Endothelial cell (in vitro differentiated cells): ENCODE data around the gene RNF182. TPM values are rescaled to one million over a fixed set of nuclear protein-coding genes. Genes with fewer than 3 reads are reported as not detected.

Experiments
- DNase-seq: peaks from one replicate; pipeline ENCODE4 v3.0.0; 2021; ENCODE audit warnings: low spot score
- H3K27ac Mint-ChIP-seq: one replicate; pipeline ENCODE4 v1.8.0; 2021; ENCODE audit warnings: mixed read lengths, inconsistent platforms; ENCODE audit not compliant: unreplicated experiment
- H3K27me3 Mint-ChIP-seq: one replicate; pipeline ENCODE4 v1.8.0; 2021; ENCODE audit warnings: mild to moderate bottlenecking, moderate library complexity, mixed read lengths, inconsistent platforms; ENCODE audit not compliant: unreplicated experiment
- H3K36me3 Mint-ChIP-seq: one replicate; pipeline ENCODE4 v1.8.0; 2021; ENCODE audit warnings: mild to moderate bottlenecking, low read depth, mixed read lengths, inconsistent platforms; ENCODE audit not compliant: unreplicated experiment
- H3K4me1 Mint-ChIP-seq: one replicate; pipeline ENCODE4 v1.8.0; 2021; ENCODE audit warnings: mild to moderate bottlenecking, mixed read lengths, inconsistent platforms; ENCODE audit not compliant: unreplicated experiment
- H3K4me3 Mint-ChIP-seq: one replicate; pipeline ENCODE4 v1.8.0; 2021; ENCODE audit warnings: mild to moderate bottlenecking, mixed read lengths, inconsistent platforms; ENCODE audit not compliant: unreplicated experiment
- H3K9me3 Mint-ChIP-seq: one replicate; pipeline ENCODE4 v1.8.0; 2021; ENCODE audit warnings: mixed read lengths, inconsistent platforms; ENCODE audit not compliant: unreplicated experiment
- total RNA-seq: library from RNA; stranded (reverse); fragmentation: NEBNext Ultra II Directional; extraction: Animal tissue kit (Norgen Biotek cat#: 25700); gene quantifications from one replicate; pipeline ENCODE4 v1.2.1, GENCODE V29; 2021; ENCODE audit not compliant: unreplicated experiment
- TF ChIP-seq, protein P1 (sequence below): fragments of 200-600 bp; sonication (generic); IDR thresholded peaks from one replicate; pipeline ENCODE4 v1.5.0; 2021; ENCODE audit warnings: antibody characterized with exemption; ENCODE audit not compliant: unreplicated experiment

RNF182 gene
- total RNA-seq, 1 donor from 2014 or later = 2.7 TPM

DNA sequence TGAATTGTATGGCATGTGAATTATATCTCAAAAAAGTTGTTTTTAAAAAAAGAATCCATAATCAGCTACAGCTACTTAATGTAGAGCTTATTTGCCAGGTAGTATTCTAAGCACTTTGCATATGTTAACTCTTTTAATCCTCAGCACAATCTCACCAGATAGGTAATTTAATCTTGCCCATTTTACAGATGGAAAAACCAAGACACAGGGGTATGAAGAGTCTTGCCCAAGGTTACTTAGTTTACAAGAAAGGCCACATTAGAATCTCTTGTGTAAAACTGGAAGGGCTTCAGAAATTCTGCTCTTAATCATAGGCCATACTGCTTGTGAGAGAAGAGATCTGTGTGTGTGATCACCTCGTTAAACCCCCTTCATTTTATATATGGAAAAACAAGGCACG lies 13.4 kb upstream of the RNF182 start:
- Mint-ChIP-seq H3K9me3 (no peaks in the 10 kb centered on the region), H3K4me3 (no peak overlapping the region), H3K27ac (no peak overlapping the region), H3K4me1 (peaks cover 20% of the 10 kb centered on the region), H3K27me3 (peaks cover 3% of the 10 kb centered on the region), H3K36me3 (no peaks in the 10 kb centered on the region)
- TF ChIP-seq, protein P1, sequence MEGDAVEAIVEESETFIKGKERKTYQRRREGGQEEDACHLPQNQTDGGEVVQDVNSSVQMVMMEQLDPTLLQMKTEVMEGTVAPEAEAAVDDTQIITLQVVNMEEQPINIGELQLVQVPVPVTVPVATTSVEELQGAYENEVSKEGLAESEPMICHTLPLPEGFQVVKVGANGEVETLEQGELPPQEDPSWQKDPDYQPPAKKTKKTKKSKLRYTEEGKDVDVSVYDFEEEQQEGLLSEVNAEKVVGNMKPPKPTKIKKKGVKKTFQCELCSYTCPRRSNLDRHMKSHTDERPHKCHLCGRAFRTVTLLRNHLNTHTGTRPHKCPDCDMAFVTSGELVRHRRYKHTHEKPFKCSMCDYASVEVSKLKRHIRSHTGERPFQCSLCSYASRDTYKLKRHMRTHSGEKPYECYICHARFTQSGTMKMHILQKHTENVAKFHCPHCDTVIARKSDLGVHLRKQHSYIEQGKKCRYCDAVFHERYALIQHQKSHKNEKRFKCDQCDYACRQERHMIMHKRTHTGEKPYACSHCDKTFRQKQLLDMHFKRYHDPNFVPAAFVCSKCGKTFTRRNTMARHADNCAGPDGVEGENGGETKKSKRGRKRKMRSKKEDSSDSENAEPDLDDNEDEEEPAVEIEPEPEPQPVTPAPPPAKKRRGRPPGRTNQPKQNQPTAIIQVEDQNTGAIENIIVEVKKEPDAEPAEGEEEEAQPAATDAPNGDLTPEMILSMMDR = no peak
- no peak for DNase-seq

GRCh38 chr6:13913226-13914001 lies 11.3 kb upstream of the RNF182 start:
- Mint-ChIP-seq H3K4me3 (no peak overlapping the region), H3K4me1 (peaks cover 15% of the 10 kb centered on the region), H3K27ac (no peak overlapping the region), H3K9me3 (no peaks in the 10 kb centered on the region), H3K27me3 (peaks cover 3% of the 10 kb centered on the region), H3K36me3 (no peaks in the 10 kb centered on the region)
- TF ChIP-seq, protein P1 = no peak
- no peak for DNase-seq

DNA sequence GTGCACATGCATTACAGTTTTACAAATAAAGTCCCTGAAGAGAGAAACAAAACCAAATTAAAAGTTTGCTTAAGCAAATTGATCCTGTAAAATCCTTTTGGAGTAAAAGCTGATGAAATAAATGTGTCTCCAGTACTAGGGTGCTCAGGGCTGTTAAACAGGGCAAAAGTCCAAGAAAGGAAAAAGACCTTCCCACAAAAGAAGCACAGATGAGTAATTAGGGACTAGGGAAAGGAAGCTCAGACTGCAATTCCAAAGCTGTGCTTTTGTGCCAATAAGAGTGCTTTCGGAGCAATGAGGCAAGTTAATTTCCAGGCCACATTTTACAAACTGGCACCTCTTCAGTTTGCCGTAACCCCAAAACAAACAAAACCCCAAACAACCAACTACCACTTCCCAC lies 10.4 kb upstream of the RNF182 start:
- H3K4me3 Mint-ChIP-seq = no peak overlapping the region
- no peak overlapping the region for H3K27ac Mint-ChIP-seq
- TF ChIP-seq, protein P1 = no peak
- peaks cover 3% of the 10 kb centered on the region for H3K27me3 Mint-ChIP-seq
- no peak for DNase-seq
- H3K9me3 Mint-ChIP-seq = no peaks in the 10 kb centered on the region
- H3K36me3 Mint-ChIP-seq = no peaks in the 10 kb centered on the region
- peaks cover 15% of the 10 kb centered on the region for H3K4me1 Mint-ChIP-seq

- H3K27me3 Mint-ChIP-seq = peaks cover 3% of the 10 kb centered on the region
- no peaks in the 10 kb centered on the region for H3K9me3 Mint-ChIP-seq
- H3K27ac Mint-ChIP-seq = no peak overlapping the region
- no peaks in the 10 kb centered on the region for H3K36me3 Mint-ChIP-seq
- peaks cover 15% of the 10 kb centered on the region for H3K4me1 Mint-ChIP-seq
- TF ChIP-seq, protein P1 = no peak
- no peak overlapping the region for H3K4me3 Mint-ChIP-seq
- no peak for DNase-seq
Observed at GRCh38 chr6:13915561-13916229, 9.1 kb upstream of the RNF182 start.
